ENCODE measurements around the gene OR4F3.
"Not testable (repeated sequence)": the region's sequence is repeated elsewhere in the genome, so short reads cannot be mapped to it uniquely, and the experiment has no call there.

Gene OR4F3

GRCh38 chr5:181366968-181367367, at the start of gene OR4F3:
Gene OR4F3 (plus strand): TSS chr5:181367268.
- DNase-seq = not testable (repeated sequence)
